HG03135 (cell line): Measurements from ENCODE around the gene ABLIM2.
"Not testable (repeated sequence)": the region's sequence is repeated elsewhere in the genome, so short reads cannot be mapped to it uniquely, and the experiment has no call there.

Experiments used
- ATAC-seq: cut with Tn5 transposase; IDR thresholded peaks from one replicate; pipeline ENCODE4 v1.9.1; 2021; ENCODE audit warnings: mild to moderate bottlenecking, moderate library complexity; ENCODE audit not compliant: unreplicated experiment

The ABLIM2 gene

DNA sequence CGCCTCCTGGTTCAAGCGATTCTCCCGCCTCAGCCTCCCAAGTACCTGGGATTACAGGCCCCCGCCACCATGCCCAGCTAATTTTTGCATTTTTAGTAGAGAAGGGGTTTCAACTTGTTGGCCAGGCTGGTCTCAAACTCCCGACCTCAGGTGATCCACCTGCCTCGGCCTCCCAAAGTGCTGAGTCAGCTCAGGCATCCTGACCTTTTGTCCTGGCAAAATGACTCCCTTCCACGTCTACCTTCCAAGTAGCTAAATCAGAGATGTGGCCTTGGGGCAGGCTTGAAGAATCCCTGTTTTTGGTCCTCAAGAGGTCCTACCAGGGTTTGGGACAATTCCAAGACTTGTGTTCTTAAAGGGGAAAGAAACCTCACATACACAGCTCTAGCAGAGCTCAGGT, 231.8 kb downstream of the ABLIM2 start:
- ATAC-seq: no peak

DNA sequence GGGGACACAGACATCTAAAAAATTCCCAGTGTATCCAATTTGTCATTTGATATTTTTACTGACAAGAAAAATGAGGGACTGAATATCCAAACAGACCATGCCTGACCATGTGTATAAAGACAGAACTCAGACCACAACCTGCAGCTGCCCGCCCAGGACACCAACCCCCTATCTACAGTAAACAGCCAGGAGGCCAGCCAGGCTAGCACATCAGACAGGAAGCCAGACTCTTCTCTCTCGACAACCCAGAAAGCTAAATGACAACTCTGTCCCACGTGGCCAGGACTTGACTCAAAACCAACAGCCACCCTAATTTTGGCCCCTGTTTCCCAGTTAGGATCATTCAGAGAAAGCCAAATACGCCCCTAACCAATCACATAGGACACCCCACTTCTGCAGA, 234.0 kb downstream of the ABLIM2 start:
- no peak for ATAC-seq

DNA sequence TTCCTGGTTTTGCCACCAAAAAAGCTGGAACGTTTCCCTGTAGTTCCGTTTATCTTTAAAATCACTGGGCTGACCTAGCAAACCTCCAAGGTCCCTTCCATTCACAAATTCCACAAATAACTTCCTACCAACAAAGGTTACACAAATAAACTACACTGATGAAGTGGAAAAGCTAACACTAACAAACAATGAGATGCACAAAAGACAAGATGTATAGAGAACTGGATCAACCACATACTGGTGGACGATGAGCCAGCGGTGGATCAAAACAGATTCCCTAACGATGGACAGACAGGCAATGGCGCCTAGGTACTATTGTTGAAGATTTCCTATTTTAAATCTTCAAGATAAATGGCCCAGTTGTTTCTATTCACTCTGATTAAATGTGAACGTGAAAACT, 234.4 kb downstream of the ABLIM2 start:
- no peak for ATAC-seq

DNA sequence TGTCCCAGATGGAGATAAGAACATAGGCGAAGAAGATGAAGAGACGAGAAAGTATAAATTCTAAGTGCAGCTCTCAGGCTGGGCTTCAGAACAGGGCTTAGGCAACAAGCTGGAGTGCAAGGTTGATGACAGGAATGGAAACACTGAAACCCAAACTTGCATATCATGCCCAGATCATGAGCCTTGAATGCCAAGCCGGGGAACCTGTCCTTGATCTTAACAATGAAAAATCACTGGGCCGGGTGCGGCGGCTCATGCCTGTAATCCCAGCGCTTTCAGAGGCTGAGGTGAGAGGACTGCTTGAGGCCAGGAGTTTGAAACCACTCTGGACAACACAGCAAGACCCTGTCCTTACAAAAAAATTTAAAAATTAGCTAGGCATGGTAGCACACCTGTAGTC, 236.1 kb downstream of the ABLIM2 start:
- no peak for ATAC-seq

DNA sequence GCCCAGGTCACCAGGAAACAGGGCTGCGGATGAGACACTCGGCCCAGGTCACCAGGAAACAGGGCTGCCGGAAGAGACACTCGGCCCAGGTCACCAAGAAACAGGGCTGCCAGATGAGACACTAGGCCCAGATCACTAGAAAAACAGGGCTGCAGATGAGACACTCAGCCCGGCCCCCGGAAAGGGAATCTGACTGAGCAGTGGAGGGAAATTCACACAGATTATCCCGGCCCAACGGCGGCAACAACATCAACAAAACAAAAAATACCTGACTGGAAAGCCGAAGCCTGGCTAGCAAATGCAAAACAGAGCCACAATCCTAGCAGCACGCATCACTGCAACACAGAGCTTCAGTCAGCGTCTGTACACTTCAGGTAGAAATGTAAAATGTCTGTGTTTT, 239.6 kb downstream of the ABLIM2 start:
- ATAC-seq: no peak

DNA sequence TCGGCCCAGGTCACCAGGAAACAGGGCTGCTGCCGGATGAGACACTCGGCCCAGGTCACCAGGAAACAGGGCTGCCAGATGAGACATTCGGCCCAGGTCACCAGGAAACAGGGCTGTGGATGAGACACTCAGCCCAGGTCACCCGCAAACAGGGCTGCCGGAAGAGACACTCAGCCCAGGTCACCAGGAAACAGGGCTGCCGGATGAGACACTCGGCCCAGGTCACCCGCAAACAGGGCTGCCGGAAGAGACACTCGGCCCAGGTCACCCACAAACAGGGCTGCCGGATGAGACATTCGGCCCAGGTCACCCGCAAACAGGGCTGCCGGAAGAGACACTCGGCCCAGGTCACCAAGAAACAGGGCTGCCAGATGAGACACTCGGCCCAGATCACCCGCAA, 240.4 kb downstream of the ABLIM2 start:
- ATAC-seq: not testable (repeated sequence)

DNA sequence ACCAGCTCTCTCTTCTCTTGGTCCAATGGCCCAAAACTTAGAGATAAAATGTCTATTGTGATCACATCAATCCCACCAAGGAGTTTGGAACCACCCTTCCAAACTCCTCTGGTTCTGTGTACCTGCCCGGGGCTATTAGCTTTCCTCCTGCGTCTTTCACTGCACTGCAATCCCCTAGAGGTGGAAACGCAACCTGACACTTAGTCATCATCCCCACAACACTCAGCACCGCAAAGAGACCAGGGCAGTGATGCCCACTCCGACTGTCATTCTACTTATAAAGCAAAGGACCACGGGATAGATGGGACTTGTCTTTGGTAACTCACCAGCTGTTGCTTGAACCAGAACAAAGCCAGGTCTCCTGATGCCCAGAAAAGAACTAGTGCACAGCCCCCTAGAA, 240.9 kb downstream of the ABLIM2 start:
- no peak for ATAC-seq

DNA sequence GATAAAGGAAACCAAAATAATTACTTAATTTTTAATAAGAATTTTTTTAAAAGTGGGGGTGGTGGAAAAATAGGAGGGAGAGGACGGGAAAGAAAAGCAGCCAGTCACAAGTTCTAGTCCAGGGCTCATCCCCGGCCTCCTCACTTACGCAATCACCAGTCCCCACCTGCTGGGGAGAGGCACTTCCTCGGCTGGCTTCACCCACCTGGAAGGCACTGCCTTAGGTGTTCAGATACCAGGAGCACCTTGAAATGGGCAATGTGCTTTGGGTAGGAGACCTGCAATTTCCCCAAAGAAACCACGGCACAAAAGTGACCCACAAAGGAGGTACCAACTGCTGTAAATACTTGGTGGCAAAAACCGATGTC, 242.8 kb downstream of the ABLIM2 start:
- no peak for ATAC-seq
